Islet of Langerhans (tissue), 1 donor: ENCODE measurements around the gene RIC1.
"Not testable (repeated sequence)": the region's sequence is repeated elsewhere in the genome, so short reads cannot be mapped to it uniquely, and the experiment has no call there.

Experiments used
- FAIRE-seq: peaks from one replicate; lab custom pipeline; 2011; peaks lifted over from hg19 to GRCh38; lab: Jason Lieb, UNC

Gene RIC1, protein sequence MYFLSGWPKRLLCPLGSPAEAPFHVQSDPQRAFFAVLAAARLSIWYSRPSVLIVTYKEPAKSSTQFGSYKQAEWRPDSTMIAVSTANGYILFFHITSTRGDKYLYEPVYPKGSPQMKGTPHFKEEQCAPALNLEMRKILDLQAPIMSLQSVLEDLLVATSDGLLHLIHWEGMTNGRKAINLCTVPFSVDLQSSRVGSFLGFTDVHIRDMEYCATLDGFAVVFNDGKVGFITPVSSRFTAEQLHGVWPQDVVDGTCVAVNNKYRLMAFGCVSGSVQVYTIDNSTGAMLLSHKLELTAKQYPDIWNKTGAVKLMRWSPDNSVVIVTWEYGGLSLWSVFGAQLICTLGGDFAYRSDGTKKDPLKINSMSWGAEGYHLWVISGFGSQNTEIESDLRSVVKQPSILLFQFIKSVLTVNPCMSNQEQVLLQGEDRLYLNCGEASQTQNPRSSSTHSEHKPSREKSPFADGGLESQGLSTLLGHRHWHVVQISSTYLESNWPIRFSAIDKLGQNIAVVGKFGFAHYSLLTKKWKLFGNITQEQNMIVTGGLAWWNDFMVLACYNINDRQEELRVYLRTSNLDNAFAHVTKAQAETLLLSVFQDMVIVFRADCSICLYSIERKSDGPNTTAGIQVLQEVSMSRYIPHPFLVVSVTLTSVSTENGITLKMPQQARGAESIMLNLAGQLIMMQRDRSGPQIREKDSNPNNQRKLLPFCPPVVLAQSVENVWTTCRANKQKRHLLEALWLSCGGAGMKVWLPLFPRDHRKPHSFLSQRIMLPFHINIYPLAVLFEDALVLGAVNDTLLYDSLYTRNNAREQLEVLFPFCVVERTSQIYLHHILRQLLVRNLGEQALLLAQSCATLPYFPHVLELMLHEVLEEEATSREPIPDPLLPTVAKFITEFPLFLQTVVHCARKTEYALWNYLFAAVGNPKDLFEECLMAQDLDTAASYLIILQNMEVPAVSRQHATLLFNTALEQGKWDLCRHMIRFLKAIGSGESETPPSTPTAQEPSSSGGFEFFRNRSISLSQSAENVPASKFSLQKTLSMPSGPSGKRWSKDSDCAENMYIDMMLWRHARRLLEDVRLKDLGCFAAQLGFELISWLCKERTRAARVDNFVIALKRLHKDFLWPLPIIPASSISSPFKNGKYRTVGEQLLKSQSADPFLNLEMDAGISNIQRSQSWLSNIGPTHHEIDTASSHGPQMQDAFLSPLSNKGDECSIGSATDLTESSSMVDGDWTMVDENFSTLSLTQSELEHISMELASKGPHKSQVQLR (N-terminal part only)

DNA sequence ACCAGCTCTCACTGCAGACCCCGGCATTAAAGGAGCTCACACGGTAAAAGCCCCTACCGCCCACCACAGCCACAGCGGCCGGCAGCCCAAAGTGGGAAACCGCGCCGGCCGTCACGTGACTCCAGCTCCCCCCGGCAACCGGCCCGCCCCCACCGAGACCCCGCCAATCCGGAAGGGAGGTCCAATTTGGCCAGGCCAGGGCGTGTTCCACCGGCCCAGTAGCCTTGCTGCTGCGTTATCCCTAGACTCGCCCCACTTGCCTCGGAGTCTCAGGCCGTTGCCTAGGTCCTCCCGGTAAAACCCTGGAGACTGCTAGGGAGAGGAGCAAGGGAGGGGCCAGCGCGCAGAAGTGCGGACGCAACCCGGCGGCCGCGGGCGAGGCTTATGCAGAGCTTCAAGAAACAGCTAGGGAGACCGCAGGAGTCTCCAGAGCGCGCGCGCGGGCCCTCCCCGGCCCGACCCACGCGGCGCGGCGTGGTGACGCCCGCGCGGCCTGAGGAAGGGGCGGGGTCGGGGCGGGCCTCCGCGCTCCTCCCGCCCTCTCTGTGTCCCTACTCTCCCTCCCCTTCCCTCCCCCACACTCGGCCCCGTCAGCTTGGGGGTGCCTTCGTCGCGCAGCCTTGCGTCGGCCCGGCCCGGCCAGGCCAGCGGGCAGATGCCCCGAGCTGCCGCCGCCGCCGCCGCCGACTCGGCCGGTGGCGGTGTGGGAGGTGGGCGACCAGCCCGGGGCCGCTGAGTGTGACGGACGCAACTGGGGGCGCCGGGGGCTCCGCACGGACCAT, at the start of gene RIC1:
TSS of gene RIC1 (plus strand) at position 578 of the 782 bp plus-strand sequence. CDS start at position 781, 203 bp downstream.
- FAIRE-seq, result no peak

DNA sequence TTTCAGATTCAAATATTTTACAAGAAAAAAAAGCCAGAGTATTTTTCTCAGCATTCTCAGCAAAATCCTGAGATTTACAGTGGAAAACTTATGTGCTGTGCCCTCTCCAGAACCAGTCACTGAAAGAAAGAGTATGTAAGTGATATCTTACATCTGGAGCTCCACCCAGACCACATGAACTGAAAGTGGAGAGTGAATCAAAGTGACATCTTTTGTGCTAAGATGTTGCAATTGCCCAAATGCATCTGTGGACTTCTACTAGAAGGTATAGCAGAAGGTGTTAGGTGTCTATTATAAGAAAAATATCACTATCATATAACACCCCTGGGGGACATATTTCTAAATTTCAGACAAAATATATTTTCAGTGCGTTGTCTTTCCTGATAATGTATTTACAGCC, 49.0 kb upstream of the RIC1 start:
- FAIRE-seq, result no peak

DNA sequence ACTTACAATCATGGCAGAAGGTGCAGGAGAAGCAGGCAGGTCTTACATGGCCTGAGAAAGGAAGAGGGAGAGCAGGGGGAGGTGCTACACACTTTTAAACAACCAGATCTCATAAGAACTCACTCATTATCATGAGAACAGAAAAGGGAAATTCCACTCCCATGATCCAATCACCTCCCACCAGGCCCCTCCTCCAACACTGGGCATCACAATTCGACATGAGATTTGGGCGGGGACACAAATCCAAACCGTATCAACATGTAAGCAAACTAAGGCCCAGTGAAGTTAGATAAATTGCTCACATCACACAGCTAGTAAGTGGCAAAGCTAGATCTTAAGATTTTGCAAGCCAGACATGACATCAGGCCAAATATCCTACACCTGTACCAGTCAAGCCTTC, 48.3 kb upstream of the RIC1 start:
- no peak for FAIRE-seq

DNA sequence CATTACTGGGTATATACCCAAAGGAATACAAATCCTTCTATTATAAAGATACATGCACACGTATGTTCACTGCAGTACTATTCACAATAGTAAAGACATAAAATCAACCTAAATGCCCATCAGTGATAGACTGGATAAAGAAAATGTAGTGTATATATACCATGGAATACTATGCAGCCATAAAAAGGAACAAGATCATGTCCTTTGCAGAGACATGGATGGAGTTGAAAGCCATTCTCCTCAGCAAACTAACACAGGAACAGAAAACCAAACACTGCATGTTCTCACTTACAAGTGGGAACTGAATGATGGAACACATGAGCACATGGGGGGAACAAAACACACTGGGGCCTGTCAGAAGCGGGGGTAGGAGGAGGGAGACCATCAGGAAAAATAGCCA, 47.2 kb upstream of the RIC1 start:
- FAIRE-seq, result not testable (repeated sequence)

DNA sequence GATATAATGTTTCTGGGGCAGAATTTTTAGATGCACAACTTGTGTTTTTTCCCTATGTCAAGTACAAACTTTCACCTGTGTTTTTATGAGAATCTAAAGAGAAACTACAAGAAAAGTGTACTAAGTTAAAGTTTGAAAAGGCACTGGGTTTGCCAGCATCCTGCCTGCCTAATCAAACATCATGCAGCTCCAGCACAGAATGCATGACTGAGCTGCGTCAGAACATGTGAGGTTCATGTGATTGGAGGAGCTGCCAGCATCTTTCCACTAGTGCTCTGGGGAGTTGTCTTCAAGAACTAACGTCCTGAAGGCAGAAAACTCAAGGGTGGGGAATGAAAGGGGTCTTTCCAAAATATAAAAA, 46.1 kb upstream of the RIC1 start:
- FAIRE-seq, result no peak

DNA sequence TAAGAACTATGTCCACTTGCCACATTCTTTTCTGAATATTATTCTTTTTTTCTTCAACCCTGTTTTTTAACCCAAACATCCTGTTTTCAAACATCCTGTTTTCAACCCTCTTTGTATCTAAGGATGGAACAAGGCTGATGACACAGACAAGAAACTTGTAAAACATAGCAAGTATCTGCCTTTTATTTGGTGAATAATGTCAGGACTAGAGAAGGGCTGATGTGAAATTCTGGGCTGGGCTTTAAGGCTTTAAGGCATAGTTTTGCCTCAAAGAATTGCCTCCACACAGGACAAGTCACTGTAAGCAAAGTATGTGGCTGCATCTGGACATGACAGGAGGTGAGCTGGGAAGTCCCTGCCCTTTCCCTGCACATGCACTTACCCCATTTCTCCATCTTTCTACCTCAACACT, 42.5 kb upstream of the RIC1 start:
- FAIRE-seq, result no peak

DNA sequence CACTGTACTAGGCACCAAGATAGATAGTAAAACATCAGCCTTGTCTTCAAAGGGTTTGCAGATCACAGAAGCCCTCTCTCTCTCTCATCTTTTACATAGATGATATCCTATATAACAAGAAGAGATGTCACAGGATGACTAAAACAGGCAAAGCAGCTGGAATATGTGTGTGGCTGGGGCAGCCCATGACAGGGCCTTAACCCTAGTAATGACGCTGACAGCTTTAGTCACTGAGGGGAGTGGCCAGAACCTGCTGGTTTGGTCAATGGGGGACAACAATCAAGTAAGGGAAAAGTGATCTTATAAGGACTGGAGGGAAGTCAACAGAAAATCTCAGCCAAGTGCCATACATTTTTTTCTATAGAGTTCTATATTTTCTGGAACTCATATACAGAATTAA, 41.9 kb upstream of the RIC1 start:
- FAIRE-seq, result no peak

DNA sequence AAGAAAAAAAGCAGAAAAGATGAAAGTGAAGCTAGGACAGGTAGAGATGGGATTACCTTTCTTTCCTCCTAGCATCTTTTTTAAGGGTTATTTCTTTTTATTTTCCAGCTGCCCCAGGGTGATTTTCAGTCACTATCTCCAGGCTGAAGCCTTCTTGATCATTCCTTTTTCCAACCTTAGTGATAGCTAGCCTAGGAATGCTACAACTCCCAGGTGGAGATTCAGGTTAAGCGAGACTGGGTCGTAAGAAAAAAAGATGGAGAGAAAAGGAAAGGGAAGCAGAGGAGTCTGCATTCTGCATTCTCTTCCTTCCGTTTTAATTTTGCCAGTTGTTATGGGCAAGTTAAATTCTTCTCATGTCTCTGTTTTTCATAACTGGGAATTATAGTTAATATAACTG, 36.7 kb upstream of the RIC1 start:
- no peak for FAIRE-seq

DNA sequence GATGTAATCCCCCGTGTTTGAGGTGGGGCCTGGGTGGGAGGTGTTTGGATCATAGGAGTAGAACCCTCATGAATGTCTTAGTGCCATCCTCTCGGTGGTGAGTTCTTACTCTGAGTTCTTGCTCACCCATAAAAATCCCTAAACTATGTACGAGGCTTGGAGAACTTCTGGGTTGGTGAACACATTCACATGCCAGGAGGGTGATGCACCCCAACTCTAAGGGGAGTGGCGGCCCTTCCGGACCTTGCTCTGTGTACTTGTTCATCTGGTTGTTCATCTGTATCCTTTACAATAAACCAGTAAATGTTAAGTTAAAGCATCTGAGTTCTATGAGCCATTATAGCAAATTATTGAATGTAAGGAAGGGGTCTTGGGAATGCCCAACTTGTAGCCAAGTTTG, 36.0 kb upstream of the RIC1 start:
- no peak for FAIRE-seq

DNA sequence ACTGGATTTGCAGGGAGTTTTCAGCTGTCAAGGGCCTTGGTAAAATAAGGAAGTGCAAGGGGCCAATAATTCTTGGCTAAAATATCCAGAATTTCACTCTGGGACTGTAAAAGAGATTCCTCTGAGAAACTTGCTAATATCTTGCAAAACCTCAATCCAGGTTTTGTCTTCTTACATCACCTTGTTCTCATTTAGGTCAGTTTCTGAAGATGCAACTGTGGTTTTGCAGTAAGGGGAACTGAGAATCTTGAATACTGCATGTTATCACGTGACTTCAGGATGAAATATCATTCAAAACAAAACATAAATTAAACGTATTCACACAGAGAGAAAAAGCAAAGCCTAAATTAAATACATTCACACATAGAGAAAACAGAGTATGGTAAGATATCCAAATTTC, 35.0 kb upstream of the RIC1 start:
- no peak for FAIRE-seq

DNA sequence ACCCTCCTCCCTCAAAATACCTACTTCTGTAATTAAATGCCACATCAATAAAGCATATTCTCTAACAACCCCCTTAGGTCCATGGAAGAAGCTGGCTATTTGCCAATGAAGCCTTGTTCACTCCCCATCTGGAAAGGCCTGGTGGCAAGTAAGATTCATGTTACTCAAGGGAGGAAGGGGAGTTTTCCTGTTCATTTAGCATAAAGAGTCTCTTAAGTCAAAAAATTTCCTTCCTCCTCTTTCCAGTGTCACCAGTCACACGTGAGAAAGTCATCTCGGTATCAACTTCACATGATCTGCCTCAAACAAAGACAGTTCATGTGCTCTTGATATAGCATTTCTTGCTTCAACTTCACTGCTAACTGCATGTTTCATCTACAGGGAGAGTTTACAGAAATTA, 32.7 kb upstream of the RIC1 start:
- no peak for FAIRE-seq

DNA sequence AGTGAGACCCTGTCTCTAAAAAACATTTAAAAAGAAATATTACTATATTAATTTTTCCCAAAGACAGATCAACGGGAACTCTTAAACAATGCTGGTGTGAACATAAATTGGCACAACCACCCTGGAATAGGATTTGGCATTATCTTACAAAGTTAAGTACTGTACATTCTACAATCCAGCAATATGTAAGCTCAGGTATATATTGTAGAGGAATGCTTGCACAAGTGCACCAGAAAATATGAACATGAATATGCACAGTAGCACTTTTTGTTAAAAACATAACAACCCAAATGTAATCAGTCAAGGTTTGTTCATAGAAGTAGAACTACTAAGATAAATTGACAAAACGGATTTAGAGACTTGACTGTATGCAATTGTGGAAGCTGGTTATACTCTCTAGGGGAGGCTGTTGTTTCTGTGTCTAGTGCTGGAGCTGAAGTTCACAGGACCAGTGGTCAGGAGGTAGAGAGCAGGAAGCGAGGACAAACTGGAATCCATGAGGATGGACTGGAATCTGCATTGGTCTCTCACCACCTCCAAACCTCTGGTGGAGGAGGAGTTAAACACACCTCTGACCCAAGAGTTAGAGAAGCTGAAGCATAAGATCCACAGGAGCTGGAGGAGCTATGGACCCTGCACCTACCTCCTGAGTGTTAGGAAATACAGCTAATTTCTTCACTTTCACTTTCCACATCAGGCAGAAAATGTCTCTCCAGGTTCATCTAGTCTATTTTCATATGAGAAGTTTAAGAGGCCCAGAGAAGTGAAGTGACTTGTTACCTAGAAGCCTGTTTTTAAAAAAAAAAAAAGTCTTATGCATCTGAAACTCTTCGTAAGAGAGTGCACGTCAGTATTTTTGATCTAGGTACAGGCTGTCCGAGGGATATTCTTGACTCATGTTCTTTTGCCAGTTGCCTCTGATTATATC, 20.3 kb upstream of the RIC1 start:
- no peak for FAIRE-seq

DNA sequence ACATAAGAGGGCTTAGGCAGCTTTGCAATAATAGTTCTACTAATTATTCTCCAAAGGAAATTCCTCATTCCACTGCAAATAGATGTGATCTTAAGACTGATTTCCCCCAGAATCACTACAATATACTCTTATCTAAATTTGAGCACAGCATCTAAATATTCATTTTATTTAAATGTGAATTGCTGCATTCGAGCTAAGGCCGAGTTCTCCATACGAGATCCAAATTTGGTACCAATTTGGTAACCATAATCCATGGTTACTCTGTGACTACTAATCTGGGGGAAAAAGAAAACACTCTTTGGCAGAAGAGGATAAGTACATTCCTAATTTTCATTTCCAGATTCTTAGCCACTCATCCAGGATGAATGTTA, 19.7 kb upstream of the RIC1 start:
- FAIRE-seq, result no peak

DNA sequence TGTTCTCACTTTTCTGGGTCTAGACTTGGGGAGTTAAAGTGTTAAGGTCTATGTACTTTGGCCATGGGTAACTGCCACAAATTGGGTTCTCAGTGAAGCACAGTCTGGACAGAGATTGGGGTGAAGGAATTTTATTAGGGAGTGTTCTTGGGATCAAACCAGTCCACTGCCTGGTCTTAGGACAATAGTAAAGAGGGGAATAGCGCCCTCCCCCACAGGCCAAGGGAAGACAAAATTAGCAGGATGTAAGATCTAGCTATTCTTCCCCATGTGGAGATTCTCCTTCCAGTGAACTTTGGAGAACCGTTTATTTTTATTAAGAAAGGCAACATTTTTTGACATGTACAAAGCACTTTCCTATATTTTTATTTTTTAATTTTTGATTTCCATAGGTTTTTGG, 18.4 kb upstream of the RIC1 start:
- no peak for FAIRE-seq

DNA sequence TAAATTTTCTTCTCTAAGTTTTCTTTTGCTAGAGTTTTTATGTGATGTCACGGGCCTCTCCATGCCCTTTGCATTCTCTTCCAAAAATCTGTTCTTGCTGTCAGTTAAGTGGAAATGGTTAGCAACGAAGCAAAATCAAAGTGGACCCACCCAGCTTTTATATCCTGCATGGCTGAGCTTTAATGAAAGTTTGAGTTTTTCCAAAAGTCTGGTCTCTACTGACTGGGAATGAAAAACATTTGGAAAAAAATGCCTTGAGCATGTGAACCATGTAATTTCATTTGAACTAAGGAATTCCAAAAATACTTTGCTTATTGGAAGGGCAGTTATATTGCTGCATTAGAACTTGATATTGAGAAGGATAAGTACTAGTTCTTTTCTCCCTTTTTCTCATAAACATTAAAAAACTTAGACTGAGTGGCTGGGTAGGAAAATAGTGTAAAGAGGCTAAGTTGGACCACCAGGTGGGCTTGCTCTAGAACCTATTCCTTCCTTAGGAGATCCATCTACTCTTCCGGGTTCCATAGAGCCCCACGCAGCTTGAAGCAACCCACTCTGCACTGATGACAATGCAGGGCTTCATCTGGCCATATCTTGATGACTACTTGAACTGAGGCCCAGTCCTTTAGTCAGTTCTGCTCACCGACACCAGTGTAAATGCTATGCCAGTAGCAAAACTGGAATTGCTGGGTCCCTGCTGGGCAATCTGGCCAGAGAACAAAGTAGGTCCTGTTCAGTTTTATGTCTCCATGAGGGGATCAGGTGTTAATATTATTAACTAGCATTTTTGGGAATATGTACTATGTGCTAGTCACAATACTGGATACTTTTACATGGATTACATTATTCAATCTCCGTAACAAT, 17.4 kb upstream of the RIC1 start:
- FAIRE-seq, result no peak

DNA sequence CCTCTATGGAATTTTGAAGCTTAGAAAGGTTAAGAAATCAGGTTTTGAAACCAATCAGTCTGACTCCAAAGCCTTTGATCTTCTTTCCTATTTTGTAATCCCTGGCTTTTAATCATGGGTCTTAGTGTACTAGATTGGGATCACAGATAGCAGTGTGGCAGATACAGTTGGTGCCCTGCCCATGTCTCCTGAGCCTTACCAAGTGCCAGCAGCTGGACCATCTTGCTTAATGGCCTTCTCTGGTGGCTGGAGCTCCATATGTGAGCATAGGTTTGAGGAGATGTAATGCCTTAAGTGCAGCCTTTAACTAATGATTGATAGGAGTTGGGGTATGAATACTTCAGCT, 16.7 kb upstream of the RIC1 start:
- FAIRE-seq, result no peak

DNA sequence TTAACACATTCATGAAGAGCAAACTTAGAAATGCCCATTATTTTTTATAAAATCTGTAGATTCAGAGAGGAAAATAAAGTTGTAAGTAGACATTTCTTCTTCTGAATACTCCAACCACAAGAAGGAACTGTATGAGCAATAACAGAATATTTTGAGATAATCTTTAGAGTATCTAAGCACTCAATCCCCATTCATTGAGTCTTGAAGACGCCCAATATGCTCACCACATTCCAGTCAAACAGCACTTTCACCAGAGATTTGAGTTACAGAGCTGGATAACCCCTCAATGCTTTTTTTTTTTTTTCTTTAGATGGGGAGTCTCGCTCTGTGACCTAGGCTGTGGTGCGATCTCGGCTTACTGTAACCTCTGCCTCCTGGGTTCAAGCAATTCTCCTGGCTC, 14.7 kb upstream of the RIC1 start:
- FAIRE-seq, result no peak

DNA sequence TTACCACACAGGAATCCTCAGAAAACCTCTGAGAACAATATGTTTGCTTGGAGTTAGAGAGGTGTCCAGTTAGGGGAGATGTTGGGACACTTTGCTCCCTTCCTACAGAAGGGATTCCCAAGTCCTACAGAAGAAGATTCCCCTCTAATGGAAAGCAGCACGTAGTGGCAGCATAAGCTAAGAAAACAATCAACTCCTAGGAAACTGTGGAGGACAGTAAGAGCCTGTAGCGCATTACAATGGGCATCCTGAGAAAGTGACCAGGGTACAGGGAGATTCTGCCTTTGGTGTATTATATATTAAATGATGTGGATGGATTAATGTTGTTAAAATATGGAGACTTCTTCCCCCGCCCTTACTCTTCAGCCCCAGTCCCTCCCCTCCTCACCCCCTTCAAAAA, 13.9 kb upstream of the RIC1 start:
- FAIRE-seq, result no peak

DNA sequence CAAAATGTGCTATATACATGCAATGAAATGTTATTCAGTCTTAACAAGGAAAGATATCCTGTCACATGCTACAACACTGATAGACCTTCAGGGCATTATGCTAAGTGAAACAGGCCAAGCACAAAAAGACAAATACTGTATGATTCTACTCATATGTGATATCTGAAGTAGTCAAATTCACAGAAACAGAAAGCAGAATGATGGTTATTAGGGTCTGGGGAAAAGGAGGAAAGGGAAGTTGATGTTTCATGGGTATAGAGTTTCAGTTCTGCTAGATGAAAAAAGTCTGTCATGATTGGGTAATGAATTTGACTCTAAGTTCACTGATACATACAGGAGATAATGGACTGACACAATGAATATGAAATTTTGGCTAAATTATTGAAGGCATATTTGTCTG, 11.2 kb upstream of the RIC1 start:
- no peak for FAIRE-seq

DNA sequence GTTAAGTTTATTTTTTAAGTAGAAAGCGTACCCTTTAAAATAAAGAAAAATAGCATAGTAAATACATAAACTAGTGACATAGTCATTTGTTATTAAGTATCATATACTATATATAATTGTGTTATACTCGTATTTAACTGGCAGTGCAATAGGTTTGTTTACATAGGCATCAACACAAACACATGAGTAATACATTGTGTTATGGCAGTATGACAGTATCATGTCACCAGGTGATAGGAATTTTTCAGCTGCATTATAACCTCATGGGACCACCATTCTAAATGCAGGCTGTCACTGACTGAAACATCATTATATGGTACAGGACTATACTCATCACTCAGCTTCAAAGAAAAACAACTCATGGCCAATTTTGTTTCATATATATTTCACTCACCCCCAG, 8.4 kb upstream of the RIC1 start:
- FAIRE-seq, result no peak
